Measurements from ENCODE around the gene LRMDA. TPM values are rescaled to one million over a fixed set of nuclear protein-coding genes. Genes with fewer than 3 reads are reported as not detected.
"Not testable (repeated sequence)": the region's sequence is repeated elsewhere in the genome, so short reads cannot be mapped to it uniquely, and the experiment has no call there.

Gene LRMDA
- total RNA-seq, 1 donor from 2014 or later: 22.3 TPM

DNA sequence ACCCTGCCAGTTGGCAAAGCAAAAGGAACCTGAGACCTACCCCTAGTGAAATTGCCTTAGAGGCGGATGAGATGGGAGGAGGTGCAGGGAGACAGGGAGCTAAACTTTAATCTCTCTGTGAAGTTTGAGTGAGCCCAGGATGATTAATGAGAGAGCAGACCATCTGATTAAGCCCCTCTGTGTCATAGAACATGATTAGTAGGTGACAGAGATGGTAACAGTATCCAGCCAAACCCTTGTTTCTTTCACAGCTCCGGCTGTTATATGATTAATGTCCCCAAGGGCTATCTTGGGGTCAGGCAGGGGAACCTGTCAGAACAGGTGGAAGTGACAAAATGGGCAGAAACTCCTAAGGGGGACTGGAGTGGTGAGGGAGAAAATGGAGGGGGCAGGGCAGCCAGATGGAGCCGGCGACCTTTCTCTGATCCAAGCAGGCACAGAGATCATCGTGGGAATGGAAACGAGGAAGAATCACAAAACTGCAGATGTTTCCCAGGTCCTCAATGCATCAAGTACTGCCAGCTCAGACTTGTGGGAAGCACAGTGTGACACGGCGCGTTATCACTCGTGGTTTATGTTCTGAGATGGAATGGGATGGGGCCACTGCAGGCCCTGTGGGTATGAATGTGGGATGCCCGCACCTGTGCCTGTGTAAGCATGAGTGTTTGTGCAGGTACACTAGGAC is 684.2 kb downstream of the LRMDA start:
- intact Hi-C loops (cut with DNase I): no loop called here
- ATAC-seq (no peak), DNase-seq (ENCODE audit: missing footprints) (no peak)

- ATAC-seq (no peak), DNase-seq (ENCODE audit: missing footprints) (no peak)
- intact Hi-C loops (cut with DNase I): no loop called here
Measured at GRCh38 chr10:76116523-76116922, 685.1 kb downstream of the LRMDA start.

DNA sequence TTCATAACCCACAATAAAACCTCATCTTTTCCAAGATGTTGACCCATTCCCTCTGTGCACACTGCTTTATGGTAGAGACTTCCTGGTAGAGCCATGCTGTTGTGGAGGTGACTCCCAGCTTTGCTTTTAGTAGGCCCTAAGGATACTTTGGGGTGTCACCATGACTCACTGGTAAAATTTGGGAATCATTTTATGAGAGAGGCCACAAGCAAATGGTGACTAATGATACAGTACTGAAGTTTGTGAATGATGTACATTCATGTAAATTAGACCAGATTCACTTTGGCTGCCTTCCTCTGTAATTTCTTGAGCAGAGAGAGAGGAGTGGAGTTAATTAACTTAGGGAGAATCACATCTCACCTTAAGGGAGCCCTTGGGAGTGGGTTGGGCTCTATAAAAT is 686.5 kb downstream of the LRMDA start:
- no peak for DNase-seq (ENCODE audit: missing footprints)
- intact Hi-C loops (cut with DNase I): no loop called here
- ATAC-seq: no peak

- DNase-seq (ENCODE audit: missing footprints) (no peak), ATAC-seq (no peak)
- intact Hi-C loops (cut with DNase I): no loop called here
Measured at GRCh38 chr10:76119036-76119435, 687.6 kb downstream of the LRMDA start.

DNA sequence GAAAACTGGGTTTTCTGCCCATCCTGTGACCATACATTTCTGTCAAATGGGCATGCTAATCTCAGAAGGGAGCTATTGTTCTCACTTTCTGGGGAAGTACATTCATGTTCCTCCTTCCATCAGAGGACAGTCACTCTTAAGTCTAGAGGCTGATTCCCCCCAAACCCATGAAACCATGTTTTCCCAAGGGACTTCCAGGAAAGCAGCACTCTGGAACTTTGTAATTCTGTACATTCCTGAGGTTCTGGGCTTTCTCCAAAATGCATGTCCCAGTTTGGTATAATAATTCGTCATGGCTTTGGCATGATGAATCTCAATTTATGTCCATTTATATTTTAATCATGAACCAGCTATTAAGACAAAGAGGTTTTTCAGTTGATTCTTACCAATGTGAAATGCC is 688.1 kb downstream of the LRMDA start:
- no peak for DNase-seq (ENCODE audit: missing footprints)
- intact Hi-C loops (cut with DNase I): no loop called here
- no peak for ATAC-seq

DNA sequence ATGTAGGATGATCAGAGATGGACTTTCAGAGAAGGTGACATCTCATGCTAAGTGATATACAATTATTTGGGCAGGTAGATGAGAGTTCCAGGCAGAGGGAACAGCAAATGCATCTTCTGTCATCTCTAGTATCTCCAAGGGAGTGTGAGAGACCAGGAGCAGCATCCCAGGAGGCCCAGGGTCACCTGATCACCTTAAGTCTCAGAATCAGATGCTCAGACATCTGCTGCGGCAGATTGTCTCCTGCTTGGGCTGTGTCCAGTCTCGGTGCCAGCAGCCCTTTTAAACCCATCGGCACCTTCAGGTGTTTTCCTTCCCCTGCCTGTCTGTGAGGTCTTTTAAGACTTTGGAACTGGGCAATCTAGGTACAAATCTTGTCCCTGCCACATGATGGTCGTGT is 690.6 kb downstream of the LRMDA start:
- ATAC-seq (no peak), DNase-seq (ENCODE audit: missing footprints) (no peak)
- intact Hi-C loops (cut with DNase I): no loop called here

- ATAC-seq (no peak), DNase-seq (ENCODE audit: missing footprints) (no peak)
- intact Hi-C loops (cut with DNase I): no loop called here
Measured at GRCh38 chr10:76124280-76124679, 692.9 kb downstream of the LRMDA start.

DNA sequence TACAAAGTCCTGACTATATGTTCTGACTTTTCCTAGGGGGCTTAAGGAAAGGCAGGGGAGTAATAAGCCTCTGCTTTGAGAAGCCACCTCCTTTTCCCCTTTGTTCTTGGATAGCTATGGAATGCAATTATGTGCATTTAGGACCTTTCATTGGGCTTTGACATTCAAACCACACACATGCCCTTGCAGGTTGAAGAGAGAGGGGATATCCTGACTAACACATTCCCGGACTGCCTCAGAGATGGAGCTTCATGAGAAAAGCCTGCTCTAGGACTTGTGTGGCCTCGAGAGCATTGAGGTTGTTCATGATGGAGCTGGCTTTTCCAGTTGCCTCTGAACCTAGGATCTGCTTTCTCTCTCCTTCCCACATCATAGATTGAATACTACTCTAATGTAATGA is 694.5 kb downstream of the LRMDA start:
- no peak for DNase-seq (ENCODE audit: missing footprints)
- intact Hi-C loops (cut with DNase I): no loop called here
- ATAC-seq: no peak

GRCh38 chr10:76126607-76127527 is 695.4 kb downstream of the LRMDA start:
- ATAC-seq (no peak), DNase-seq (ENCODE audit: missing footprints) (no peak)
- intact Hi-C loops (cut with DNase I): no loop called here

DNA sequence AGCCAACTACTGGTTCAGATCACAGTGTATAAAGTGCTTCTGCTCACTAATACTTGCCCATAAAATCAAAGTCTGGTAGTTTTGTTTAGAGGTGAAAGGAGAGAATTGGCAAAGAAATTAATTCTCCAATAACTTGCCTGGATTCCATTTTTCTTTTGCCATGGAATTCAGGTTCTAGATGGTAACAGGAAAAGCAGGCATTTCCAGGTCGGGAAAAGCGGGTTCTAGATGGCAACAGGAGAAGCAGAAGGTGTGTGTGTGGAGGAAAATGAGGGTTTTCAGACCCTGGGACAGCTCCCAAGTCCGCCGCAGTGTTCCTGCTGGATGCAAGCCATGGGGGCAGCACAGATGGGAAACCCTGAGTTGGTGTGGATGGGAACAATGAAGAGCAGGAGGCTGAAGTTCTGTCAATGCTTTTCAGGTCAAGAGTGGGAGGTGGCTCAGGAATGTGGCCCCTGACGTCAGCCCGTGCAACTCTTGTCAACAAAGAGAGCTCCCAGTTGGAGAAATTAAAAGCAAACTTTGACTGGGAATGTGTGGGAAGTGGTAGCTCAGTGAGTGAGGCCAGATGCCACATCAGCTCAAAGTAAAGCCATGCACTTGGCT is 696.7 kb downstream of the LRMDA start:
- no peak for DNase-seq (ENCODE audit: missing footprints)
- intact Hi-C loops (cut with DNase I): no loop called here
- ATAC-seq: no peak

DNA sequence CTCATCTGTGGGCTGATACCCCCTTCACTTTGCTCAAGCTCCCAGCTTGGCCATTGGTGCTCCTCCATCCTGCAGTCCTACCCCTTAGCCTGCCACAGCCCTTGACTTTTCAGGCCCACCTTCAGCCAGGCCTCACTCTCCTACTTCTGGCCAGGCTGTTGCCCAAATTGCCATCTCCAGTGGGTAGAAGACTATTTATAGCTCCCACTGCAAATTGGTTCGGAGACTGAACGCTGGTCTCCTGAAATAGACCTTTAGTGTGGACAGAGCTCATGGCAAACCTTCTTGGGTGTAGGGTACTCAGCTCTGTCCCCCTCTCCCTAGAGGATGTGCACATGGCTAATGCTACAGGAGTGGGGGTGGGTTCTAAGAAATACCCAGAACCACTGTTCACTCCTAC is 697.8 kb downstream of the LRMDA start:
- DNase-seq (ENCODE audit: missing footprints) (no peak), ATAC-seq (peak; percentile 26)
- intact Hi-C loops (cut with DNase I): no loop called here

DNA sequence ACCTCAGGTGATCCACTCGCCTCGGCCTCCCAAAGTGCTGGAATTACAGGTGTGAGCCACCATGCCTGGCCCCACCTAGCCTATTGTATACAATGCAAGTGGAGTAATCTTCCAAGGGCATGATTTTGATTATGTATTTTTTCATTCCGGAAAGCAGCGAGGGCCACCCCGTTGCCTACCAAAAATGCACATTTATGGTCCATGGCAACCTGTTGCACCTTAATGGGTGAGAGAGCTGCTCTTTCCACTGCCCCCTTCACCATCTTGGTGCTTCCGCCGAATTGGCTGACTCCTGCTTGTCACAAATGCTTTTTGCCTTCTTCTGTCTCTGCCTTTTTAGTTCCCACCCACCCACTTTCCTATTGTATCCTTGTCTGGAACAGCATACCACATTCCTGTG is 699.5 kb downstream of the LRMDA start:
- ATAC-seq (no peak), DNase-seq (ENCODE audit: missing footprints) (no peak)
- intact Hi-C loops (cut with DNase I): no loop called here

DNA sequence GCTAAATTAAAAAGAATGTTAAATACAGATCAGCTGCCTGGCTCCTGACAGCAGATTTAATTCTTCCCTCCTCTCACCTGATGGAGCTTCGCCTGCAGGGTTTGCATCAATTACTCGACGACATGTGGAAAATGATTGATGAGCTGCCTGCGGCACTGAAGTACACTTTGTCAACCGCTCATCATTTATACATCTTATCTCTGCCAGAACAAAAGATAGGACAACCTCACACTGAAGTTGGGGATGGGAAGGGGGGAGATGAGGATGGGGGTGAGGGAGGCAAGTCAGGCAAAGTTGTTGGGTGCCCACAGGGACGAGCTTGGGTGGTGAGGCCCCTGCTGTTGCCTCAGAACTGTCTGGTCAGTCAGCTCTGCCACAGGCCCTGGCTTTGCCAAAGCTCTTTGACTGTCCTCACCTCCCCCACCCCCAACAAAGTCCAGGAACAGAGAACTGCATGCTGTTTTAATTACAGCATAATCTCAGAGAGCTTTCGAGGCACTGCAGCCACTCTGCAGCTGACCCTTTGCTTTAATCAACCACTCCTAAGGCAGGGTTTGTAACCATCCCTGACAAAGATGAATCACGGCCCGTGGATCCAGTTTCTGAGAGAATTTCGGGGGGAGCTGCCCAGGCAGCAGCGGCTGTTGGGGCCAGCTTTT is 702.3 kb downstream of the LRMDA start:
- intact Hi-C loops (cut with DNase I): no loop called here
- DNase-seq (ENCODE audit: missing footprints) (no peak), ATAC-seq (no peak)

DNA sequence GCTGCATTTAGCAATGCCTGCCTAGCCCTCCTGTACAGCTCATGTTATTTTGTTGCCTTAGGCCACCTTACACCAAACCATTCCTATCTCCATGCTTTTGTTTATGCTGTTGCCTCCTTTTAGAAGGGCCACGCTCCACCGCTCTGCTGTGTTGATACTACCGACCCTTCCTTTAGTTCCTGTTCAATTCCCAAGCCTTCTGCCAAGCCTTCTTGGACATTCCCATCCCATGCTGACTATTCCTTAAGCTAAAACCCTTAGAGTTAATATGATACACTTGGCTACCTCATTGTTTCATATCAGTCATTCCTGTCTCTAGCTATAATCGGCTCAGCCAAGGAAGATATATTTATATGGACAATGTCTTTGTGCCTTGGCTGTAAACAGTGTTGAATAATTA is 705.5 kb downstream of the LRMDA start:
- intact Hi-C loops (cut with DNase I): no loop called here
- DNase-seq (ENCODE audit: missing footprints): no peak
- ATAC-seq: no peak

GRCh38 chr10:76138286-76138685 is 706.9 kb downstream of the LRMDA start:
- intact Hi-C loops (cut with DNase I): no loop called here
- no peak for DNase-seq (ENCODE audit: missing footprints)
- ATAC-seq: no peak

- ATAC-seq: no peak
- no peak for DNase-seq (ENCODE audit: missing footprints)
- intact Hi-C loops (cut with DNase I): no loop called here
Measured at GRCh38 chr10:76138906-76139305, 707.5 kb downstream of the LRMDA start.

- DNase-seq (ENCODE audit: missing footprints) (no peak), ATAC-seq (no peak)
- intact Hi-C loops (cut with DNase I): no loop called here
Measured at GRCh38 chr10:76139431-76139830, 708.0 kb downstream of the LRMDA start.

DNA sequence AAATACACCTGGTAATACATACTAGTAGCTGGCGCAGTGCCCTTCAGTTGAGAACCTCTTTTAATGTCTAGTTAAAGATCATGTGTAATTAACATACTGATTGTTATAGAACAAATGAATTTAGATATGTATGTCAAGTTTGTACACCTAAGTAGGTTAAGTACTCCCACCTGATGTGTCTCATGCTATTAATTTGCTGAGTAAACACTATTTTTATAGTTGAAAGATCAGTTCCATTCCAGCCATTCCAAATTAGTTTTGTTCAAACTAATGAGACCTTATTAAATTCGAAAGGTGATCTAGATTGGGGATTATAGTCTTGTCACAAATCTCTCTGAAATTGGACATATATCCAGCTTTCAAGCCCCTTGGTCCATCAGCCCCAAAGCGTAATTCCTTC is 710.0 kb downstream of the LRMDA start:
- intact Hi-C loops (cut with DNase I): loop anchor here (1.0 kb wide), 1 partner anchor 27 kb away; no protein-coding TSS in a partner anchor
- no peak for DNase-seq (ENCODE audit: missing footprints)
- no peak for ATAC-seq

- ATAC-seq; DNase-seq (ENCODE audit: missing footprints); intact Hi-C loops (cut with DNase I): not testable (repeated sequence)
Measured at GRCh38 chr10:76148217-76148616, 716.8 kb downstream of the LRMDA start.
